Spleen (tissue), 11 donors: ENCODE results near the gene LRFN2. TPM values are rescaled to one million over a fixed set of nuclear protein-coding genes. Genes with fewer than 3 reads are reported as not detected.

Source experiments
- DNase-seq: peaks from one replicate; pipeline ENCODE4 v3.0.0-alpha.2; 2020
- H3K27ac ChIP-seq, 8 donors: fragments of 200-600 bp; sonication (generic) in 7 of 8; 1 replicate in 4 of 8; 2 replicates in 4 of 8; pipeline versions ENCODE4 v1.5.0 to v1.8.0; 2016 to 2021; ENCODE audit warnings: inconsistent platforms in 4 of 8, mild to moderate bottlenecking in 4 of 8, moderate library complexity in 1 of 8
- H3K27me3 ChIP-seq, 7 donors: fragments of 200-600 bp; sonication (generic) in 6 of 7; replicated peaks in 1 of 7; 1 replicate in 4 of 7; 2 replicates in 3 of 7; pipeline versions ENCODE4 v1.5.0 to v1.8.0; 2016 to 2021; ENCODE audit warnings: inconsistent platforms in 3 of 7, mild to moderate bottlenecking in 1 of 7
- H3K36me3 ChIP-seq, 6 donors: fragments of 200-600 bp; sonication (generic) in 5 of 6; 1 replicate in 4 of 6; 2 replicates in 2 of 6; pipeline versions ENCODE4 v1.5.0 to v1.8.0; 2016 to 2021; ENCODE audit warnings: inconsistent platforms in 2 of 6
- H3K4me1 ChIP-seq, 6 donors: fragments of 200-600 bp; sonication (generic) in 5 of 6; 1 replicate in 3 of 6; 2 replicates in 3 of 6; pipeline versions ENCODE4 v1.5.0 to v1.8.0; 2016 to 2021; ENCODE audit warnings: inconsistent platforms in 3 of 6
- H3K4me3 ChIP-seq, 8 donors: fragments of 200-600 bp; sonication (generic) in 7 of 8; 1 replicate in 4 of 8; 2 replicates in 4 of 8; pipeline versions ENCODE4 v1.5.0 to v1.8.0; 2016 to 2021; ENCODE audit warnings: inconsistent platforms in 4 of 8, mild to moderate bottlenecking in 4 of 8, moderate library complexity in 2 of 8
- H3K9me3 ChIP-seq, 8 donors: fragments of 200-600 bp; sonication (generic) in 7 of 8; 1 replicate in 4 of 8; 2 replicates in 4 of 8; pipeline versions ENCODE4 v1.5.0 to v1.8.0; 2016 to 2021; ENCODE audit warnings: inconsistent platforms in 4 of 8
- CTCF ChIP-seq, 11 experiments: fragments of 200-600 bp in 7 of 11; fragments of 450-650 bp in 4 of 11; sonication (generic) in 4 of 11; IDR thresholded peaks in 8 of 11; conservative IDR thresholded peaks in 3 of 11; 1 replicate in 7 of 11; 2 replicates in 4 of 11; pipeline versions ENCODE4 v1.4.0 to v1.8.0; 2016 to 2021; ENCODE audit warnings: antibody characterized with exemption in 11 of 11, inconsistent platforms in 4 of 11, mild to moderate bottlenecking in 1 of 11
- POLR2A ChIP-seq, 3 donors: fragments of 450-650 bp; IDR thresholded peaks; one replicate each; pipeline ENCODE4 v1.5.1; 2017; ENCODE audit warnings: antibody characterized with exemption in 3 of 3, mild to moderate bottlenecking in 1 of 3
- POLR2AphosphoS5 ChIP-seq, 3 donors: sonication (generic); formaldehyde crosslinking; IDR thresholded peaks; one replicate each; pipeline ENCODE4 v1.5.1; 2017; ENCODE audit warnings: antibody characterized with exemption in 3 of 3
- WGBS, 5 donors: extraction: QIAGEN DNeasy Blood & Tissue Kit in 3 of 5; methylation state at CpG; one replicate each; pipeline versions ENCODE4 v1.1.5 to v1.1.7; 2013 to 2018; 5-methylcytosine and 5-hydroxymethylcytosine counted together
- intact Hi-C: fragments of 100-400 bp; cut with DNase I; formaldehyde crosslinking; loops from one replicate; pipeline ENCODE4 v1.15.0; 2023; ENCODE audit warnings: low total_unique reads
- polyA plus RNA-seq, 3 donors: library from polyadenylated mRNA; stranded (reverse); fragments of 200-250 nt; gene quantifications; one replicate each; pipeline ENCODE4 v1.2.1, GENCODE V29; 2013
- total RNA-seq, 7 donors: library from RNA; depleted of rRNA in 3 of 7; stranded (reverse); fragments of >200 nt in 3 of 7; fragmentation: NEBNext Ultra II Directional in 4 of 7; extraction: Animal tissue kit (Norgen Biotek cat#: 25700) in 4 of 7; gene quantifications; one replicate each; pipeline versions ENCODE4 v1.1.0 to v1.2.1, GENCODE V29; 2016 to 2021
- donor health status: healthy with polysubstance abuse.
- donor health status: DM: no; HTN: no; CAD: no; lungs with moderate emphysema.
- donor health status: DM: no; HTN: no; CAD: no.
- donor health status: Bipolar disorder and iron deficiency.
- donor health status: healthy.
- donor health status: DM: no; HTN: no; CAD: no.
- donor health status: DM: yes; HTN: yes; CAD: no.

The LRFN2 gene
- total and polyA plus RNA-seq, 10 donors: 0.05 to 6.0 (median 1.3) TPM

- Histone ChIP-seq H3K9me3 (no peaks in the 10 kb centered on the region), H3K36me3 (no peaks in the 10 kb centered on the region), H3K27ac (no peak overlapping the region), H3K4me1 (peaks cover 0 to 20% (median 5%) of the 10 kb centered on the region in 6 donors), H3K27me3 (no peaks in the 10 kb centered on the region), H3K4me3 (no peak overlapping the region)
- intact Hi-C loops: no loop called here
- TF ChIP-seq CTCF (IDR thresholded peaks at IDR 0.05 in 8 of 11, conservative IDR thresholded peaks at IDR 0.05 in 3 of 11) (no peak), POLR2AphosphoS5 (IDR thresholded peaks at IDR 0.05) (no peak), POLR2A (IDR thresholded peaks at IDR 0.05) (no peak)
- WGBS, 5 donors: 70 to 93% (median 88%) methylated on average over 6 of the region's 6 CpGs
- DNase-seq: no peak
Observed at GRCh38 chr6:40346246-40346645, 240.9 kb downstream of the LRFN2 start.

GRCh38 chr6:40344566-40345167 lies 242.5 kb downstream of the LRFN2 start:
- no peak overlapping the region for H3K27ac ChIP-seq
- no peak for DNase-seq
- no peaks in the 10 kb centered on the region for H3K9me3 ChIP-seq
- WGBS, 5 donors: 76 to 94% (median 87%) methylated on average over 6 of the region's 6 CpGs
- H3K4me1 ChIP-seq: peaks cover 0 to 20% (median 5%) of the 10 kb centered on the region in 6 donors
- intact Hi-C loops: no loop called here
- H3K4me3 ChIP-seq: no peak overlapping the region
- no peaks in the 10 kb centered on the region for H3K36me3 ChIP-seq
- TF ChIP-seq CTCF (IDR thresholded peaks at IDR 0.05 in 8 of 11, conservative IDR thresholded peaks at IDR 0.05 in 3 of 11) (no peak), POLR2AphosphoS5 (IDR thresholded peaks at IDR 0.05) (no peak), POLR2A (IDR thresholded peaks at IDR 0.05) (no peak)
- no peaks in the 10 kb centered on the region for H3K27me3 ChIP-seq

- intact Hi-C loops: no loop called here
- WGBS, 5 donors: 82 to 90% (median 86%) methylated on average over 7 of the region's 7 CpGs
- no peaks in the 10 kb centered on the region for H3K9me3 ChIP-seq
- no peak for DNase-seq
- H3K4me1 ChIP-seq: peaks cover 0 to 20% (median 5%) of the 10 kb centered on the region in 6 donors
- no peak for TF ChIP-seq POLR2A (IDR thresholded peaks at IDR 0.05)
- TF ChIP-seq CTCF (IDR thresholded peaks at IDR 0.05 in 8 of 11, conservative IDR thresholded peaks at IDR 0.05 in 3 of 11): no peak
- TF ChIP-seq POLR2AphosphoS5 (IDR thresholded peaks at IDR 0.05): no peak
- H3K27me3 ChIP-seq: peaks cover 0 to 5% (median 0%) of the 10 kb centered on the region in 7 donors
- no peaks in the 10 kb centered on the region for H3K36me3 ChIP-seq
- H3K4me3 ChIP-seq: no peak overlapping the region
- H3K27ac ChIP-seq: no peak overlapping the region
Observed at GRCh38 chr6:40343877-40344565, 243.1 kb downstream of the LRFN2 start.

GRCh38 chr6:40343318-40343876 lies 243.8 kb downstream of the LRFN2 start:
- H3K4me1 ChIP-seq: peaks cover 0 to 14% (median 3%) of the 10 kb centered on the region in 6 donors
- H3K36me3 ChIP-seq: no peaks in the 10 kb centered on the region
- no peak overlapping the region for H3K27ac ChIP-seq
- DNase-seq: no peak
- no peak for TF ChIP-seq POLR2A (IDR thresholded peaks at IDR 0.05)
- no peak for TF ChIP-seq POLR2AphosphoS5 (IDR thresholded peaks at IDR 0.05)
- no peak for TF ChIP-seq CTCF (IDR thresholded peaks at IDR 0.05 in 8 of 11, conservative IDR thresholded peaks at IDR 0.05 in 3 of 11)
- H3K9me3 ChIP-seq: no peaks in the 10 kb centered on the region
- no peak overlapping the region for H3K4me3 ChIP-seq
- WGBS, 5 donors: 77 to 96% (median 86%) methylated on average over 2 of the region's 2 CpGs
- peaks cover 0 to 7% (median 0%) of the 10 kb centered on the region in 7 donors for H3K27me3 ChIP-seq
- intact Hi-C loops: no loop called here
